Measurements from ENCODE around the gene RASL12. TPM values are rescaled to one million over a fixed set of nuclear protein-coding genes. Genes with fewer than 3 reads are reported as not detected.

The RASL12 gene
- total RNA-seq (2022; extraction: Qiagen RNA extraction; ENCODE audit: low read depth), result 0.09 to 0.15 TPM (median 0.12 TPM) in 5 replicates

GRCh38 chr15:65067645-65068402 is at the start of gene RASL12:
Gene RASL12 (minus strand): TSS chr15:65067991. CDS start chr15:65067835, 156 bp downstream.

GRCh38 chr15:65115086-65115485 is 47.3 kb upstream of the RASL12 start, which contains the start of gene UBAP1L:
Gene UBAP1L (minus strand): TSS chr15:65115200. CDS start chr15:65106215, 8,985 bp downstream.

GRCh38 chr15:65076486-65077290 is 8.9 kb upstream of the RASL12 start, which contains the start of gene KBTBD13:
Gene KBTBD13 (plus strand): TSS chr15:65076746. CDS start chr15:65076816, 70 bp downstream.

GRCh38 chr15:65044724-65045481 is 22.9 kb downstream of the RASL12 start, which contains the start of gene SLC51B:
Gene SLC51B (plus strand): TSS chr15:65045387. CDS start chr15:65050005, 4,618 bp downstream.

GRCh38 chr15:65028921-65029735 is 38.7 kb downstream of the RASL12 start, which contains the start of gene MTFMT:
Gene MTFMT (minus strand): TSS chr15:65029639. CDS start chr15:65029613, 26 bp downstream.

Other genes with a start within 250 kb of the RASL12 start
- 12.7 to 22.4 TPM (median 18.7 TPM) in 5 replicates for gene PIF1, start 242.3 kb downstream of the RASL12 start, total RNA-seq (2022; extraction: Qiagen RNA extraction; ENCODE audit: low read depth)
- gene PLEKHO2, start 226.1 kb downstream of the RASL12 start, total RNA-seq (2022; extraction: Qiagen RNA extraction; ENCODE audit: low read depth), result 5.0 to 6.4 TPM (median 5.6 TPM) in 5 replicates
- gene ANKDD1A, start 156.1 kb downstream of the RASL12 start, total RNA-seq (2022; extraction: Qiagen RNA extraction; ENCODE audit: low read depth), result 1.0 to 1.7 TPM (median 1.4 TPM) in 5 replicates
- gene SPG21, start 78.1 kb downstream of the RASL12 start, total RNA-seq (2022; extraction: Qiagen RNA extraction; ENCODE audit: low read depth), result 104 to 135 TPM (median 127 TPM) in 5 replicates
- 24.1 to 33.3 TPM (median 27.4 TPM) in 5 replicates for gene MTFMT, start 38.4 kb downstream of the RASL12 start, total RNA-seq (2022; extraction: Qiagen RNA extraction; ENCODE audit: low read depth)
- gene SLC51B, start 22.6 kb downstream of the RASL12 start, total RNA-seq (2022; extraction: Qiagen RNA extraction; ENCODE audit: low read depth), result 12.4 to 18.4 TPM (median 14.3 TPM) in 5 replicates
- not detected in 5 replicates for gene KBTBD13, start 8.8 kb upstream of the RASL12 start, total RNA-seq (2022; extraction: Qiagen RNA extraction; ENCODE audit: low read depth)
- 0.48 to 1.3 TPM (median 0.99 TPM) in 5 replicates for gene UBAP1L, start 47.2 kb upstream of the RASL12 start, total RNA-seq (2022; extraction: Qiagen RNA extraction; ENCODE audit: low read depth)
- 21.6 to 31.2 TPM (median 30.0 TPM) in 5 replicates for gene PDCD7, start 65.8 kb upstream of the RASL12 start, total RNA-seq (2022; extraction: Qiagen RNA extraction; ENCODE audit: low read depth)
- 41.1 to 61.7 TPM (median 52.7 TPM) in 5 replicates for gene CLPX, start 117.4 kb upstream of the RASL12 start, total RNA-seq (2022; extraction: Qiagen RNA extraction; ENCODE audit: low read depth)
- 0.04 to 0.09 TPM (median 0.05 TPM) in 5 replicates for gene CILP, start 143.5 kb upstream of the RASL12 start, total RNA-seq (2022; extraction: Qiagen RNA extraction; ENCODE audit: low read depth)
- 9.1 to 11.1 TPM (median 9.9 TPM) in 5 replicates for gene PARP16, start 218.9 kb upstream of the RASL12 start, total RNA-seq (2022; extraction: Qiagen RNA extraction; ENCODE audit: low read depth)
- not detected in 5 replicates for gene RNU5A-1, start 228.1 kb upstream of the RASL12 start, total RNA-seq (2022; extraction: Qiagen RNA extraction; ENCODE audit: low read depth)
- gene RNU5B-1, start 236.7 kb upstream of the RASL12 start, total RNA-seq (2022; extraction: Qiagen RNA extraction; ENCODE audit: low read depth), result not detected in 5 replicates